Smooth muscle cell of the brain vasculature (primary cell): Measurements from ENCODE around the gene GABPB1.

ENCODE experiments used
- DNase-seq: peaks from one replicate; pipeline ENCODE4 v3.0.0-alpha.2; 2012; ENCODE audit warnings: low read depth, low spot score

GABPB1 gene

GRCh38 chr15:50241684-50242450 lies 113.1 kb downstream of the GABPB1 start:
- no peak for DNase-seq

DNA sequence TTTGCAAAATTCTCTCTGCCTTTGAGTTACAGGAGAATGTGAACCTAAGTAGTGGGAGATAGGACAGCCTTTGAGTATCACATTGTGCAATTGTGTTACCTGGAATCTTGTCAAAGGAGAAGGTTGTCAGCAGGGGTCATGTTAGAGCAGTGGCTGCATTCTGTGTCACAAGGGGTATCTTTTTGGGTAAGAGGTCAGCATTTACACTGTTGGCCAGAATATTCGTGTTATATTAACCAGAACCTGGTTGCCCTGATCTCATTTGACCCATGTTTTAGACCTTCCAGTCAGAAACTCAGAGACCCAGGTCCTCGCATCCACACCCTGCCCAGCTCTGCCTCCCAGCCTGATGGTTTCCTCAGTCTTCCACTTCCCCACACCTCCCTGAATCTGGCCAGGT lies 116.7 kb downstream of the GABPB1 start:
- DNase-seq = no peak

DNA sequence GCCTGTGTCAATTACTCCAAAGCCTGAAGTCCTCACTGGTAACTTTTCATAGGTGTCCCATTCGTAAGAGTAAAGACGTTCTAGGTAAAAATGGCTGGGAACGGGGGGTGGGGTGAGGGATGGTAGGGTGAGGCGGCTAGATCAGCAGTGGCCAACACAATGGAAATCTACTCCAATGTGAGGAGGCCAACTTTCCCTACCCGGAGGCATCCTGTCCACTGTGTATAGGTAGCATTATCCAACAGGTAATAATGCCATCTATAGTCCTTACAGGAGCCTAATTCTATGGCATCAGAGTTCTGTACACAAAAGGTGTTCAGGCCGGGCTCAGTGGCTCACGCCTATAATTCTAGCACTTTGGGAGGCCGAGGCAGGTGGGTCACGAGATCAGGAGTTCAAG lies 118.6 kb downstream of the GABPB1 start:
- DNase-seq = no peak

DNA sequence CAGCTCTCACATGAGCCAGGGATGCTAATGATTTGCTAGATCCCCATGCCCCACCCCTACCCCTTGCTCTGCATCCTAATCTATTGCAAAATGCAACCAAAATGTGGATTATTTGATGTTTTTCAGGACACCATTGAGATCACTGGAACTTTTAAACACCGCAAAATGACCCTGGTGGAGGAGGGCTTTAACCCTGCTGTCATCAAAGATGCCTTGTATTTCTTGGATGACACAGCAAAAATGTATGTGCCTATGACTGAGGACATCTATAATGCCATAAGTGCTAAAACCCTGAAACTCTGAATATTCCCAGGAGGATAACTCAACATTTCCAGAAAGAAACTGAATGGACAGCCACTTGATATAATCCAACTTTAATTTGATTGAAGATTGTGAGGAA lies 119.2 kb downstream of the GABPB1 start:
- no peak for DNase-seq

GRCh38 chr15:50234764-50235163 lies 120.2 kb downstream of the GABPB1 start:
- no peak for DNase-seq

- DNase-seq = no peak
Measured at GRCh38 chr15:50233192-50233736, 121.7 kb downstream of the GABPB1 start.

- no peak for DNase-seq
Measured at GRCh38 chr15:50232791-50233190, 122.2 kb downstream of the GABPB1 start.

GRCh38 chr15:50231761-50232160 lies 123.2 kb downstream of the GABPB1 start:
- no peak for DNase-seq

- DNase-seq = no peak
Measured at GRCh38 chr15:50229336-50229735, 125.7 kb downstream of the GABPB1 start.

DNA sequence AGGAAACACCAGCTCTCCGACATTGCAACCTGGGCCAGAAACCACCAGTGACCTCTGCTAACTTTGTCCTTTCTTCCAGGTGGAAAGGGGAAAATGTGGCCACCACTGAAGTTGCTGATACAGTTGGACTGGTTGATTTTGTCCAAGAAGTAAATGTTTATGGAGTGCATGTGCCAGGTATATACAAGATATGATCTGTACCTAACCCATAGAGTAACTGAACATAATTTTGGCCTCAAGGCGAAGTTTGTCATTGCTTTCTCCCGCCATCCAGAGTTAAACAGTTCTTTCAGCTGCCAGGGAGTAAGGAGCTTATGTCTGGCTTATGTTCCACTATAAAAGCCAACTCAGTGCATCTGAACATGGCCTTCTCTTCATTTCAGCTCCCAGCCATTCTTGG lies 126.1 kb downstream of the GABPB1 start:
- DNase-seq = no peak

DNA sequence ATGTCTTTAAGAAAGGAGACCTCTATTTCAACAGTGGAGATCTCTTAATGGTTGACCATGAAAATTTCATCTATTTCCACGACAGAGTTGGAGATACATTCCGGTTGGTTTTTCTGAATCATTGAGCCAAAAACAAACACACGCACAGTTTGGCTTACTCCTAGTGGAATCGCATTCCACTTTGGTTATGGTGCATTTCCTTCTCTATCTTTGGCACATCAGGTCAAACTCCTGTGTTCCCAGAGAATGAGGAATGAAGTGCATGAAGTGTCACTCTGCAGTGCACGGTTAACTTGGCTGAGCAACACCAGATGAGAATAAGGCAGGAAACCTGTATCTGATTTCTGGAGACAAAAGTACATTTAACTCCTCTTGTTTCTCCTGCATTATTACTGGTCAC lies 127.9 kb downstream of the GABPB1 start:
- no peak for DNase-seq

DNA sequence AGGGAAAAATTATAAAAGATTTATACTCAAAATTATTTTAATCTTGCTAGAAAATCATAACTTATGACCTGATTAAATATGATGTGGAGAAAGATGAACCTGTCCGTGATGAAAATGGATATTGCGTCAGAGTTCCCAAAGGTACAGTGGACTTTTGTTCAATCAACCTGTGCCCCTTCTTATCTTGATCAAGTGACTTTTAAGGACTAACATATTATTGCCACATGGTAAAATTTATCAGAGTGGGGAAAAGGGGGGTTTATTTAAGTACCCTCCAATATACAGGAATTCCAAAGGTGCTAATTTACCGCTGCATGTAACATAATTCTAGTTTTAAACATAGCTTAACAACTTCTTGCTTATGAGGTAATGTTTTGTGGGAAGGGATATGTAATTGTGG lies 129.1 kb downstream of the GABPB1 start:
- no peak for DNase-seq
